Upper lobe of left lung (tissue), 4 donors: ENCODE results near the gene EBF4.

Source experiments
- POLR2A ChIP-seq, 4 donors: fragments of 450-650 bp; IDR thresholded peaks; one replicate each; pipeline ENCODE4 v1.5.1; 2016 to 2017; ENCODE audit warnings: antibody characterized with exemption in 4 of 4, mild to moderate bottlenecking in 2 of 4
- POLR2AphosphoS5 ChIP-seq, 2 donors: sonication (generic); formaldehyde crosslinking; IDR thresholded peaks; one replicate each; pipeline ENCODE4 v1.5.1; 2017; ENCODE audit warnings: antibody characterized with exemption in 2 of 2
- TF ChIP-seq, protein P1 (sequence below), 6 experiments: fragments of 450-650 bp in 4 of 6; fragments of 200-600 bp in 2 of 6; sonication (generic) in 2 of 6; IDR thresholded peaks; one replicate each; pipeline ENCODE4 v1.5.1; 2016 to 2019; ENCODE audit warnings: antibody characterized with exemption in 6 of 6

DNA sequence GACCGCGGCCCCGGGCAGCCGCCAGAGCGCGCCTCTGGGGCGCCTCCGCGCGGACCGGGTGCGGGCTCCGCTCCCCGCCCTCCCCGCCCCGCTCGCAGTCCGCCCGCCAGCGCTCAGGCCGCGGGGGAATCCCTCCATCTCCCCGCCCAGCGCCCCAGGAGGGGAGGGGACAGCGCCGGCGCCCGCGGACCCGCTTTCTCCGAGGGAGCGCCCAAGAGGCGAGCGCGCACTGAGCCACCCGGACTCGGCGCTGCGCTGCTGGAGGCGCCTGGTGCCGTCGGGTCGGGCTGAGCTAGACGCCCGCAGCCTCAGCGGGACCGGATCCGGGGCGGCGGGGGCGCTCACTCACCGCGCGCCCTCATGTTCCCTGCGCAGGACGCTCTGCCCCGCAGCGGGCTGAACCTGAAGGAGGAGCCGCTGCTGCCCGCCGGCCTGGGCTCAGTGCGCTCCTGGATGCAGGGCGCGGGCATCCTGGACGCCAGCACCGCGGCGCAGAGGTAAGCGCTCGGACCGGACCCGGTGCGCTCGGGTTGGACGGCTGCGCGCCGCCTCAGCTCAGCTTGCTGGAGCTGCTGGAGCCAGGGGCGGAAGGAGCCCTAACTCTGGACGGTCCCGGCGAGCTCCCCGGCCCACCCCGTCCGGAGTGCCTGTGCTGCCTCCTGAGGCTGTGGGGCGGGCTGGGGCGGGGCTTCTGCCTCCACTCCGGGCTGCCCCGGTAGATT is 867 bp downstream of the EBF4 start:
- TF ChIP-seq, protein P1, sequence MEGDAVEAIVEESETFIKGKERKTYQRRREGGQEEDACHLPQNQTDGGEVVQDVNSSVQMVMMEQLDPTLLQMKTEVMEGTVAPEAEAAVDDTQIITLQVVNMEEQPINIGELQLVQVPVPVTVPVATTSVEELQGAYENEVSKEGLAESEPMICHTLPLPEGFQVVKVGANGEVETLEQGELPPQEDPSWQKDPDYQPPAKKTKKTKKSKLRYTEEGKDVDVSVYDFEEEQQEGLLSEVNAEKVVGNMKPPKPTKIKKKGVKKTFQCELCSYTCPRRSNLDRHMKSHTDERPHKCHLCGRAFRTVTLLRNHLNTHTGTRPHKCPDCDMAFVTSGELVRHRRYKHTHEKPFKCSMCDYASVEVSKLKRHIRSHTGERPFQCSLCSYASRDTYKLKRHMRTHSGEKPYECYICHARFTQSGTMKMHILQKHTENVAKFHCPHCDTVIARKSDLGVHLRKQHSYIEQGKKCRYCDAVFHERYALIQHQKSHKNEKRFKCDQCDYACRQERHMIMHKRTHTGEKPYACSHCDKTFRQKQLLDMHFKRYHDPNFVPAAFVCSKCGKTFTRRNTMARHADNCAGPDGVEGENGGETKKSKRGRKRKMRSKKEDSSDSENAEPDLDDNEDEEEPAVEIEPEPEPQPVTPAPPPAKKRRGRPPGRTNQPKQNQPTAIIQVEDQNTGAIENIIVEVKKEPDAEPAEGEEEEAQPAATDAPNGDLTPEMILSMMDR (IDR thresholded peaks at IDR 0.05): no peak
- TF ChIP-seq POLR2AphosphoS5 (IDR thresholded peaks at IDR 0.05): no peak
- TF ChIP-seq POLR2A (IDR thresholded peaks at IDR 0.05): no peak
